Measurements from ENCODE around the gene TCF3.
A peak's percentile ranks its signal among the peaks of the same experiment; 100 is the strongest.

Gene TCF3

DNA sequence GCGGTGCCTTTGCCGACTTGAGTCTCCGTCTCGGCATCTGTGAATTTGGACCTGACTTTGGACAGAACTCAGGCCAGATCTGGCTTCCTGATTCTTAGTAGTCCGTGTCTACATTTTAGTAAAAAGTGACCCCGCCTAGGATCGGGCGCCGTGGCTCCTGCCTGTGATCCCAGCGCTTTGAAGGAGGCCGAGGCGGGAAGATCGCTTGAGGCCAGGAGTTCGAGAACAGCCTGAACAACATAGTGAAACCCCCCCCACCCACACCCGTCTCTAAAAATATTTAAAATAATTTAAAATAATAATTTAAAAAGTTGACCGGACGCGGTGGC is 849 bp upstream of the TCF3 start:
- TF ChIP-seq, protein P1, sequence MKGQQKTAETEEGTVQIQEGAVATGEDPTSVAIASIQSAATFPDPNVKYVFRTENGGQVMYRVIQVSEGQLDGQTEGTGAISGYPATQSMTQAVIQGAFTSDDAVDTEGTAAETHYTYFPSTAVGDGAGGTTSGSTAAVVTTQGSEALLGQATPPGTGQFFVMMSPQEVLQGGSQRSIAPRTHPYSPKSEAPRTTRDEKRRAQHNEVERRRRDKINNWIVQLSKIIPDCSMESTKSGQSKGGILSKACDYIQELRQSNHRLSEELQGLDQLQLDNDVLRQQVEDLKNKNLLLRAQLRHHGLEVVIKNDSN (IDR thresholded peaks at IDR 0.05): no peak
- TF ChIP-seq ZBTB7A (IDR thresholded peaks at IDR 0.05; ENCODE audit: low read depth) (no peak), TCF12 (IDR thresholded peaks at IDR 0.05; ENCODE audit: low read depth) (no peak), FOXM1 (IDR thresholded peaks at IDR 0.05; ENCODE audit: borderline replicate concordance, low read depth) (no peak), TEAD4 (IDR thresholded peaks at IDR 0.05) (no peak), CREB1 (IDR thresholded peaks at IDR 0.05; ENCODE audit: low read depth) (no peak), TAF1 (IDR thresholded peaks at IDR 0.05; ENCODE audit: low read depth) (no peak), RAD21 (IDR thresholded peaks at IDR 0.05; ENCODE audit: low read depth) (no peak), EGR1 (IDR thresholded peaks at IDR 0.05) (no peak), NFIC (IDR thresholded peaks at IDR 0.05) (no peak), EP300 (IDR thresholded peaks at IDR 0.05; ENCODE audit: borderline replicate concordance) (no peak), YY1 (IDR thresholded peaks at IDR 0.05; ENCODE audit: low read depth) (no peak), CEBPB (IDR thresholded peaks at IDR 0.05) (no peak)
- TF ChIP-seq, protein P2, sequence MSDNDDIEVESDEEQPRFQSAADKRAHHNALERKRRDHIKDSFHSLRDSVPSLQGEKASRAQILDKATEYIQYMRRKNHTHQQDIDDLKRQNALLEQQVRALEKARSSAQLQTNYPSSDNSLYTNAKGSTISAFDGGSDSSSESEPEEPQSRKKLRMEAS (IDR thresholded peaks at IDR 0.05): no peak
- TF ChIP-seq, protein P3, sequence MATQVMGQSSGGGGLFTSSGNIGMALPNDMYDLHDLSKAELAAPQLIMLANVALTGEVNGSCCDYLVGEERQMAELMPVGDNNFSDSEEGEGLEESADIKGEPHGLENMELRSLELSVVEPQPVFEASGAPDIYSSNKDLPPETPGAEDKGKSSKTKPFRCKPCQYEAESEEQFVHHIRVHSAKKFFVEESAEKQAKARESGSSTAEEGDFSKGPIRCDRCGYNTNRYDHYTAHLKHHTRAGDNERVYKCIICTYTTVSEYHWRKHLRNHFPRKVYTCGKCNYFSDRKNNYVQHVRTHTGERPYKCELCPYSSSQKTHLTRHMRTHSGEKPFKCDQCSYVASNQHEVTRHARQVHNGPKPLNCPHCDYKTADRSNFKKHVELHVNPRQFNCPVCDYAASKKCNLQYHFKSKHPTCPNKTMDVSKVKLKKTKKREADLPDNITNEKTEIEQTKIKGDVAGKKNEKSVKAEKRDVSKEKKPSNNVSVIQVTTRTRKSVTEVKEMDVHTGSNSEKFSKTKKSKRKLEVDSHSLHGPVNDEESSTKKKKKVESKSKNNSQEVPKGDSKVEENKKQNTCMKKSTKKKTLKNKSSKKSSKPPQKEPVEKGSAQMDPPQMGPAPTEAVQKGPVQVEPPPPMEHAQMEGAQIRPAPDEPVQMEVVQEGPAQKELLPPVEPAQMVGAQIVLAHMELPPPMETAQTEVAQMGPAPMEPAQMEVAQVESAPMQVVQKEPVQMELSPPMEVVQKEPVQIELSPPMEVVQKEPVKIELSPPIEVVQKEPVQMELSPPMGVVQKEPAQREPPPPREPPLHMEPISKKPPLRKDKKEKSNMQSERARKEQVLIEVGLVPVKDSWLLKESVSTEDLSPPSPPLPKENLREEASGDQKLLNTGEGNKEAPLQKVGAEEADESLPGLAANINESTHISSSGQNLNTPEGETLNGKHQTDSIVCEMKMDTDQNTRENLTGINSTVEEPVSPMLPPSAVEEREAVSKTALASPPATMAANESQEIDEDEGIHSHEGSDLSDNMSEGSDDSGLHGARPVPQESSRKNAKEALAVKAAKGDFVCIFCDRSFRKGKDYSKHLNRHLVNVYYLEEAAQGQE (IDR thresholded peaks at IDR 0.05; ENCODE audit: low read depth): no peak

DNA sequence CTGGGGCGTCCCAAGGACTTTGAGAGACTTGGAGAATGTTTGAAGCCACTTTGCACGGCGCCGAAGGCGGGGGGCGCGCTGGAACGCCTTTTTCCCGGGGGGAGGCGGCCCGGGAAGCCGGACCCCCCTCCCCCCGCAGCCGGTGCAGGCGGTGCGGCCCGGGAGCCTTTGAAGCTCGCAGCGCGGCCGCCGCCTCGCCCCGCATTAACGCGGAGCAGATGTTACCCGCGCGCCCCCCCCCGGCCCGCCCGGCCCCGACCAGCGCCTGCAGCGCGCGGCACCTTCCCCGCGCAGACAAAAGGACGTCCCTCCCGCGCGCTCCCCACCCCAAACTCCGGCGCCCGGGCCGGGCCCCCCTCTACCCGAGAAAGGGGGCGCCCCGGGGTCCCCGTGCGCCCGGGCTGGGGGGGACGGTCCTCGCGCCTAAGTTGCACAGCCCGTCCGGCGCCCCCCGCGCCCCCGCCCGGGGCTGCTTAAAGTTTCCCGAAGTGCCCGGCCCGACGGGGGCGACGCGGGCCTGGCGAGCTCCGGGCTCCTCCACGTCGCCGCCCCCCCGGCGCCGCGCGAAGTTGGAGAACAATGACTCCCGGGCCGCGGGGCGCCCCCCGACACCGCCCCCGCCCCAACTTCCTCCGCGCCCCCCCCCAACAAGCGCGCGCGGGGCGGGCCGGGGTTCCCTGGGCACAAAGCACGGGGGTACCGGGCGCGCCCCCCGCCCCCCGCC is 685 bp downstream of the TCF3 start:
- peak; percentile 19; the same call in 1 of the 2 replicates for TF ChIP-seq TEAD4 (IDR thresholded peaks at IDR 0.05)
- TF ChIP-seq, protein P2 (IDR thresholded peaks at IDR 0.05): no peak
- peak; percentile 93 for TF ChIP-seq ZBTB7A (IDR thresholded peaks at IDR 0.05; ENCODE audit: low read depth)
- no peak for TF ChIP-seq RAD21 (IDR thresholded peaks at IDR 0.05; ENCODE audit: low read depth)
- TF ChIP-seq CEBPB (IDR thresholded peaks at IDR 0.05): no peak
- 0 out of 2 replicates have a peak, but pooled peaks have one; percentile 15 for TF ChIP-seq TCF12 (IDR thresholded peaks at IDR 0.05; ENCODE audit: low read depth)

DNA sequence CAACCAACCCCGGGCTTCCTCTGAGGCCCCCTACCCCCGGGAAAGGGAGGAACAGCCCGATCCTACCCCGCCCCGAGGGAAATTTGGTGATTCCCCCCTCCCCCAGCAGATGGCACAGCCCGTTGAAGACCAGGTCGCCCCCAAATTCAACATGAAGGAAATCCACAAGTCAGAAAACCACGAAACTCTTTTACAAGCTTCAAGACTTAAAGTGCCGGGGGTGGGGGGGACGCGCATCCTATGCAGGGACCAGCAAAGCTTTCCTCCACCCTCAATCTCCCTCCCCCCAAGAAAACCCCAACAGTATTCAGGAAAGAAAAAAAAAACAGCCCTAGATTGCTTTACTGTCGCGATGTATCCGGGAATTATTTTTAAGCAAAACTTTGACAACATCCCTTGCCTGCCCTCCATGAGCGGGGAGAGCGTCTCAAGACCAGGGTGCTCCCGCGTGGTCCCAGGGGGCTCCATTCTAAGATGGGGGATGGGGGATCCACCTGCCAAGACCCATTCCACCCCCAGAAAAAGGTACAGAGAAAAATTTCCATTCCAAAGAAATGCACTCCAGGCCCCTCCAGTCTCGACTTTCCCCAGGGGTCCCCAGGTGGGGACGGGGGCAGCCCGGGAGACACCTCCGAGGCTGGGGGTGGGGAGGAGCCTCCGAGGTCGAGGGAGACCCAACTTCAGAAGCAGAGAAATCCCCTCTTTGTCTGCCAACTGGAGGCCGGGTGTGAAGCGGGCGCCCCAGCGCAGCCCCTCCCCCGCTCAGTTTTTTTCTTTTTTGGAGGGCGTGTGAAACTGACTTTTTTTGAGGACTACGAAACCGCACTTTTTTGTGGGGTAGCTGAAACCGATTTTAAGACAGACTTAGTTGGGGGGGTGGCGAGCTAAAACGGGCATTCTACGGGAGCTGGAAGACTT is 1.5 kb downstream of the TCF3 start:
- TF ChIP-seq TAF1 (IDR thresholded peaks at IDR 0.05; ENCODE audit: low read depth) (no peak), EGR1 (IDR thresholded peaks at IDR 0.05) (no peak), EP300 (IDR thresholded peaks at IDR 0.05; ENCODE audit: borderline replicate concordance) (no peak), TCF12 (IDR thresholded peaks at IDR 0.05; ENCODE audit: low read depth) (no peak), YY1 (IDR thresholded peaks at IDR 0.05; ENCODE audit: low read depth) (no peak), FOXM1 (IDR thresholded peaks at IDR 0.05; ENCODE audit: borderline replicate concordance, low read depth) (no peak), CREB1 (IDR thresholded peaks at IDR 0.05; ENCODE audit: low read depth) (no peak), RAD21 (IDR thresholded peaks at IDR 0.05; ENCODE audit: low read depth) (no peak), ZBTB7A (IDR thresholded peaks at IDR 0.05; ENCODE audit: low read depth) (no peak), TEAD4 (IDR thresholded peaks at IDR 0.05) (no peak), CEBPB (IDR thresholded peaks at IDR 0.05) (no peak), NFIC (IDR thresholded peaks at IDR 0.05) (no peak)
- TF ChIP-seq, protein P3 (IDR thresholded peaks at IDR 0.05; ENCODE audit: low read depth): no peak
- TF ChIP-seq, protein P2 (IDR thresholded peaks at IDR 0.05): no peak
- TF ChIP-seq, protein P1 (IDR thresholded peaks at IDR 0.05): no peak

DNA sequence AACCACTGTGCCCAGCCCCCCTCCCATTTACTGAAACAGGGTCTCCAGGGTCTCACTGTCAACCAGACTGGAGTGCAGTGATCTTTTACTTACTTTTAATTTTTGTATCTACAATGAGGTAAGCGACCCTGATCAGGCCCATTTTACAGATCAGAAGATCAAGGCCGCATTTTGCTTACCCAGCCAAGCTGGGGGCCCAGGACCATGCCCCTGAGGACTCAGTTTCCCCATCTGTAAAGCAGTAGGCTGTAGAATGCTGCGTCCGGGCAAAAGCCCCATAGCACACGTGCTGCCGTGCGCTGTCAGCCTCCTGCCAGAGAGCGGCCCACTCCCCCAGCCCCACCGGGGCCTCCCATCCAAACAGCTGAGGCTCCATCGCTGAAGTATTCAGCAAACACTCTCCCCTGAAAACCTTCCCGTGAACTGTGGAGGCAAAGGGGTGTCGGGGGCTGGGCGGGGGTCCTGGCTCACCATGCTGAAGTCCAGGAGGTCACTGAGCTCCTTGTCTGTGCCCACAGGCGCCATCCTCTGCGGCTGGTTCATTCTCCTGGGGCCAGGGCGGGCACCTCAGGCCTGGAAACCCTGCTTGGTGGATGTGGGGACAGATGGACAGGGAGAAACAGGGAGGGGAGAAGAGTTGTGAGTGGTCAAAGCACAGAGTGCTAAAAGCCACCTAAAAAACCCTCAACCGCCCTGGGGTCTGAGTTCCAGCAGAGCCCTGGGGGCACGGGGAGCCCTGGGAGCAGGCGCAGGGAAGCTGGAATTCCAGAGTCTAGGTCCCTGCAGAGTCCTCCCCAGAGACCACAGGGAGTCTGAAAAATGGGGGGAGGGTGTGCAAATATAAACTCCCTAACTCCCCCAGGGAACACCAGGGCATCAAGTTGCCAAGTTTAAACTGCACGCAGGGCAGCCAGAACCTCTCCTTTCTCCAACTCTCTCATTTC is 2.4 kb downstream of the TCF3 start:
- TF ChIP-seq, protein P1 (IDR thresholded peaks at IDR 0.05): no peak
- TF ChIP-seq CREB1 (IDR thresholded peaks at IDR 0.05; ENCODE audit: low read depth) (no peak), YY1 (IDR thresholded peaks at IDR 0.05; ENCODE audit: low read depth) (no peak), TAF1 (IDR thresholded peaks at IDR 0.05; ENCODE audit: low read depth) (no peak), EP300 (IDR thresholded peaks at IDR 0.05; ENCODE audit: borderline replicate concordance) (no peak), CEBPB (IDR thresholded peaks at IDR 0.05) (no peak), NFIC (IDR thresholded peaks at IDR 0.05) (no peak), FOXM1 (IDR thresholded peaks at IDR 0.05; ENCODE audit: borderline replicate concordance, low read depth) (no peak), EGR1 (IDR thresholded peaks at IDR 0.05) (no peak), ZBTB7A (IDR thresholded peaks at IDR 0.05; ENCODE audit: low read depth) (no peak), RAD21 (IDR thresholded peaks at IDR 0.05; ENCODE audit: low read depth) (no peak), TEAD4 (IDR thresholded peaks at IDR 0.05) (no peak), TCF12 (IDR thresholded peaks at IDR 0.05; ENCODE audit: low read depth) (no peak)
- TF ChIP-seq, protein P3 (IDR thresholded peaks at IDR 0.05; ENCODE audit: low read depth): no peak
- TF ChIP-seq, protein P2 (IDR thresholded peaks at IDR 0.05): no peak

Measured in Ishikawa (cell line).